H1 (cell line): Measurements from ENCODE around the gene CACNG4. TPM values are rescaled to one million over a fixed set of nuclear protein-coding genes. Genes with fewer than 3 reads are reported as not detected.

ENCODE experiments used
- CTCF ChIA-PET: fragments of 300-600 bp; sonication (Branson Sonifier 250); formaldehyde crosslinking; loops from one replicate; lab custom pipeline; 2021; ENCODE audit not compliant: partially characterized antibody; lab: Charles Lee
- POLR2A ChIA-PET: fragments of 300-600 bp; sonication (Branson Sonifier 250); formaldehyde crosslinking; loops from one replicate; lab custom pipeline; 2021; ENCODE audit warnings: inconsistent platforms; ENCODE audit not compliant: partially characterized antibody; lab: Charles Lee
- DNase-seq, 2 experiments: peaks; one replicate each; pipeline versions ENCODE4 v3.0.0 to v3.0.0-alpha.2; 2010 to 2022; ENCODE audit warnings: low spot score in 2 of 2, low read depth in 1 of 2, mixed read lengths in 1 of 2
- FAIRE-seq: peaks from 2 replicates; lab custom pipeline; 2011; peaks lifted over from hg19 to GRCh38; lab: Jason Lieb, UNC
- H2AFZ ChIP-seq: 2 replicates; pipeline ENCODE4 v1.8.1; 2012; ENCODE audit warnings: low read length, inconsistent platforms
- H2AK5ac ChIP-seq: 2 replicates; pipeline ENCODE4 v1.6.1; 2013; ENCODE audit warnings: low read depth, low read length
- H2BK120ac ChIP-seq: replicated peaks from 2 replicates; pipeline ENCODE3; 2013; ENCODE audit warnings: low read depth, low read length, inconsistent platforms
- H2BK12ac ChIP-seq: 2 replicates; pipeline ENCODE4 v1.6.1; 2013; ENCODE audit warnings: low read depth, low read length
- H2BK15ac ChIP-seq: 2 replicates; pipeline ENCODE4 v1.6.1; 2013; ENCODE audit warnings: low read length
- H2BK20ac ChIP-seq: 2 replicates; pipeline ENCODE4 v1.6.1; 2013; ENCODE audit warnings: low read length
- H2BK5ac ChIP-seq: 2 replicates; pipeline ENCODE4 v1.6.1; 2013; ENCODE audit warnings: low read depth, low read length
- H3K14ac ChIP-seq: 2 replicates; pipeline ENCODE4 v1.6.1; 2013; ENCODE audit warnings: inconsistent platforms; ENCODE audit not compliant: insufficient read length
- H3K18ac ChIP-seq: 2 replicates; pipeline ENCODE4 v1.6.1; 2013; ENCODE audit warnings: low read length; ENCODE audit errors: extremely low read depth
- H3K23ac ChIP-seq: 2 replicates; pipeline ENCODE4 v1.6.1; 2013; ENCODE audit warnings: inconsistent platforms; ENCODE audit not compliant: insufficient read length
- H3K23me2 ChIP-seq: 2 replicates; pipeline ENCODE4 v1.6.1; 2013; ENCODE audit warnings: low read depth, low read length
- H3K27ac ChIP-seq: 2 replicates; pipeline ENCODE4 v1.6.1; 2011; ENCODE audit warnings: low read depth, low read length, inconsistent platforms
- H3K27me3 ChIP-seq, 4 experiments: replicated peaks in 1 of 4; 1 replicate in 1 of 4; 2 replicates in 3 of 4; pipeline versions ENCODE4 v1.6.1 to v1.8.1; 2011 to 2013; ENCODE audit warnings: low read length in 3 of 4, mild to moderate bottlenecking in 3 of 4, inconsistent platforms in 2 of 4, mixed read lengths in 2 of 4, moderate library complexity in 1 of 4; ENCODE audit not compliant: control insufficient read depth in 3 of 4, insufficient read depth in 3 of 4; ENCODE audit errors: extremely low read depth in 1 of 4
- H3K36me3 ChIP-seq, 4 experiments: 2 replicates each; pipeline versions ENCODE4 v1.6.1 to v1.8.1; 2011 to 2013; ENCODE audit warnings: mild to moderate bottlenecking in 4 of 4, low read length in 3 of 4, moderate library complexity in 2 of 4, control low read depth in 1 of 4, inconsistent platforms in 1 of 4; ENCODE audit not compliant: insufficient read depth in 4 of 4, control insufficient read depth in 2 of 4
- H3K4ac ChIP-seq: replicated peaks from 2 replicates; pipeline ENCODE3; 2013; ENCODE audit warnings: low read length, low read depth, mixed read lengths, inconsistent platforms; ENCODE audit not compliant: insufficient read length
- H3K4me1 ChIP-seq, 4 experiments: replicated peaks in 1 of 4; 1 replicate in 1 of 4; 2 replicates in 3 of 4; pipeline versions ENCODE4 v1.6.1 to v1.8.1; 2011 to 2013; ENCODE audit warnings: low read length in 3 of 4, inconsistent platforms in 2 of 4, mixed read lengths in 1 of 4; ENCODE audit not compliant: insufficient read depth in 4 of 4, control insufficient read depth in 3 of 4
- H3K4me2 ChIP-seq, 2 experiments: 2 replicates each; pipeline versions ENCODE4 v1.6.1 to v1.8.1; 2011 to 2013; ENCODE audit warnings: low read depth in 2 of 2, low read length in 2 of 2, control low read depth in 1 of 2, inconsistent platforms in 1 of 2, mild to moderate bottlenecking in 1 of 2; ENCODE audit not compliant: insufficient read depth in 1 of 2
- H3K4me3 ChIP-seq, 4 experiments: fragments of 200-600, 300-600 bp in 1 of 4; sonication (generic), shearing (Covaris generic), sonication (Bioruptor Twin) in 1 of 4; 2 replicates each; pipeline versions ENCODE4 v1.5.1 to v1.8.1; 2011 to 2016; ENCODE audit warnings: low read length in 4 of 4, low read depth in 3 of 4, control low read depth in 2 of 4, inconsistent platforms in 2 of 4, mild to moderate bottlenecking in 2 of 4, mixed read lengths in 1 of 4, moderate library complexity in 1 of 4; ENCODE audit not compliant: insufficient read depth in 2 of 4; ENCODE audit errors: extremely low read depth in 1 of 4
- H3K56ac ChIP-seq: replicated peaks from 2 replicates; pipeline ENCODE3; 2013; ENCODE audit warnings: low read depth, mild to moderate bottlenecking, mixed read lengths, low read length, inconsistent platforms; ENCODE audit not compliant: insufficient read length
- H3K79me1 ChIP-seq: 2 replicates; pipeline ENCODE4 v1.6.1; 2013; ENCODE audit warnings: low read depth, low read length, control low read depth
- H3K79me2 ChIP-seq, 2 experiments: 2 replicates each; pipeline versions ENCODE4 v1.6.1 to v1.8.1; 2012 to 2013; ENCODE audit warnings: low read length in 2 of 2, mild to moderate bottlenecking in 2 of 2, inconsistent platforms in 1 of 2; ENCODE audit not compliant: insufficient read depth in 2 of 2, control insufficient read depth in 1 of 2
- H3K9ac ChIP-seq, 4 experiments: replicated peaks in 1 of 4; 1 replicate in 1 of 4; 2 replicates in 3 of 4; pipeline versions ENCODE4 v1.6.1 to v1.8.1; 2011 to 2013; ENCODE audit warnings: low read depth in 3 of 4, low read length in 3 of 4, control low read depth in 2 of 4, mild to moderate bottlenecking in 2 of 4, moderate library complexity in 2 of 4, inconsistent platforms in 1 of 4; ENCODE audit errors: extremely low read depth in 1 of 4
- H3K9me3 ChIP-seq, 2 experiments: 2 replicates each; pipeline versions ENCODE4 v1.6.1 to v1.8.1; 2012 to 2013; ENCODE audit warnings: mild to moderate bottlenecking in 2 of 2, moderate library complexity in 2 of 2, control low read depth in 1 of 2, inconsistent platforms in 1 of 2, low read depth in 1 of 2, low read length in 1 of 2, mixed read lengths in 1 of 2; ENCODE audit not compliant: insufficient read depth in 2 of 2
- H4K20me1 ChIP-seq, 2 experiments: replicated peaks in 1 of 2; 2 replicates each; pipeline versions ENCODE3 to v1.8.1; 2011 to 2013; ENCODE audit warnings: inconsistent platforms in 2 of 2, low read length in 2 of 2, mild to moderate bottlenecking in 1 of 2; ENCODE audit not compliant: insufficient read depth in 2 of 2, control insufficient read depth in 1 of 2
- H4K5ac ChIP-seq: 2 replicates; pipeline ENCODE4 v1.6.1; 2013; ENCODE audit warnings: low read length, low read depth, mixed read lengths, inconsistent platforms; ENCODE audit not compliant: insufficient read length
- H4K8ac ChIP-seq: 2 replicates; pipeline ENCODE4 v1.8.0; 2013; ENCODE audit warnings: mild to moderate bottlenecking, moderate library complexity, low read length, inconsistent platforms; ENCODE audit not compliant: insufficient read depth; ENCODE audit errors: extremely low read depth
- H4K91ac ChIP-seq: replicated peaks from 2 replicates; pipeline ENCODE3; 2013; ENCODE audit warnings: low read length, mixed read lengths, inconsistent platforms; ENCODE audit not compliant: insufficient read length
- CBX8 ChIP-seq: fragments of 300-800, 300-1000 bp; sonication (generic); IDR thresholded peaks from 2 replicates; pipeline ENCODE4 v1.7.1; 2016; ENCODE audit warnings: low read depth, low read length, borderline replicate concordance
- SRF ChIP-seq: IDR thresholded peaks from 2 replicates; pipeline ENCODE4 v1.6.1; 2011; ENCODE audit warnings: mild to moderate bottlenecking, low read depth, low read length, moderate library complexity
- WGBS, 2 experiments: shearing (Covaris generic) in 1 of 2; methylation state at CpG; one replicate each; pipeline versions ENCODE4 v1.1.6 to v1.1.7; 2013 to 2015; ENCODE audit warnings: low lambda C conversion rate in 2 of 2, mixed read lengths in 2 of 2, inconsistent platforms in 1 of 2, low coverage in 1 of 2, missing lambda C conversion rate in 1 of 2; ENCODE audit not compliant: insufficient replicate concordance in 2 of 2, insufficient coverage in 1 of 2, insufficient read length in 1 of 2; ENCODE audit errors: extremely low coverage in 1 of 2, missing lambda C conversion rate in 1 of 2; 5-methylcytosine and 5-hydroxymethylcytosine counted together
- polyA plus RNA-seq, 7 experiments: library from polyadenylated mRNA; depleted of rRNA in 3 of 7; stranded (reverse) in 5 of 7; unstranded in 2 of 7; fragments of >200 nt in 5 of 7; fragments of 200-250 nt in 2 of 7; gene quantifications; 1 replicate in 5 of 7; 2 replicates in 1 of 7; 4 replicates in 1 of 7; pipeline versions ENCODE4 v1.2.1 to v1.2.3, GENCODE V29; 2011 to 2013; ENCODE audit warnings: missing spikeins in 2 of 7, mixed read lengths in 2 of 7
- total RNA-seq: library from RNA; stranded (reverse); fragmentation: NEBNext Ultra II Directional; extraction: Animal tissue kit (Norgen Biotek cat#: 25700); gene quantifications from 2 replicates; pipeline ENCODE4 v1.2.1, GENCODE V29; 2021

CACNG4 gene
- total and polyA plus RNA-seq, 2 of the 8 experiments (the other 6 are each of a cell fraction or from before 2014, with no cell fraction given) = 3.6 to 5.6 TPM

DNA sequence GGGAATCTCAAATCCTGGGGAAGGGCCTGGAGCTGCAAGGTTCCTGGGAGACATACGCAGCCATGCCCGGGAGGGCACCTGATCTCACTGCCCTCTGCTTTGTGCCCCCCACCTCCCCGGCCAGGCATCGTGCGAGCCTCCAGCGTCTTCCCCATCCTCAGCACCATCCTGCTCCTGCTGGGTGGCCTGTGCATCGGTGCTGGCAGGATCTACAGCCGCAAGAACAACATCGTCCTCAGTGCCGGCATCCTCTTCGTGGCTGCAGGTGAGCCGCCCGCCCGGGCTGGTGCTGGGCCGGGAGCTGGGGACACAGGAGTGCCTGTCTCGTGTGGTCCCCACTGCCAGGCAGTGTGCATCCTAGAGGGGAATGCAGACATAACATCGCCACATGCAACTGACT is 60.2 kb downstream of the CACNG4 start:
- Histone ChIP-seq H2BK20ac (no peak overlapping the region), H4K5ac (no peak overlapping the region), H2BK15ac (no peak overlapping the region), H3K36me3 (no peaks in the 10 kb centered on the region), H3K79me1 (no peaks in the 10 kb centered on the region; the same call in 1 of the 2 replicates), H3K23ac (no peak overlapping the region), H3K27ac (no peak overlapping the region), H2AK5ac (no peak overlapping the region), H2BK5ac (no peak overlapping the region), H2BK120ac (no peak overlapping the region), H3K4ac (no peak overlapping the region), H3K9ac (no peak overlapping the region), H2AFZ (no peak overlapping the region), H3K4me2 (no peak overlapping the region), H4K20me1 (peaks cover 0 to 9% of the 10 kb centered on the region in 2 experiments), H3K18ac (no peak overlapping the region), H3K23me2 (peaks cover 9% of the 10 kb centered on the region; the same call in 1 of the 2 replicates), H3K79me2 (no peaks in the 10 kb centered on the region), H3K56ac (no peak overlapping the region), H3K9me3 (no peaks in the 10 kb centered on the region), H3K4me1 (no peaks in the 10 kb centered on the region), H3K14ac (no peak overlapping the region), H4K8ac (no peak overlapping the region), H3K4me3 (no peak overlapping the region), H3K27me3 (no peaks in the 10 kb centered on the region), H2BK12ac (no peak overlapping the region), H4K91ac (no peak overlapping the region)
- FAIRE-seq (no peak), DNase-seq (no peak)
- no peak for TF ChIP-seq SRF
- no peak for TF ChIP-seq CBX8
- WGBS, 2 experiments = 88% methylated on average over 17 of the region's 17 CpGs; no CpG with 5 or more reads in 1 of the 2 experiments
- POLR2A ChIA-PET = interaction anchor here (0.9 to 1.0 kb wide), 2 partner anchors 12 to 44 kb away, joined by 3 read pairs; no protein-coding TSS in a partner anchor
- CTCF ChIA-PET = interaction anchor here (0.8 to 3.4 kb wide), 3 partner anchors 8 to 307 kb away, joined by 3 to 15 read pairs (median 3); no protein-coding TSS in a partner anchor
